ENCODE data around the gene TENM4. TPM values are rescaled to one million over a fixed set of nuclear protein-coding genes. Genes with fewer than 3 reads are reported as not detected.

Gene TENM4
- polyA plus RNA-seq, 3 donors: 0.31 to 1.7 TPM; not detected in 1

DNA sequence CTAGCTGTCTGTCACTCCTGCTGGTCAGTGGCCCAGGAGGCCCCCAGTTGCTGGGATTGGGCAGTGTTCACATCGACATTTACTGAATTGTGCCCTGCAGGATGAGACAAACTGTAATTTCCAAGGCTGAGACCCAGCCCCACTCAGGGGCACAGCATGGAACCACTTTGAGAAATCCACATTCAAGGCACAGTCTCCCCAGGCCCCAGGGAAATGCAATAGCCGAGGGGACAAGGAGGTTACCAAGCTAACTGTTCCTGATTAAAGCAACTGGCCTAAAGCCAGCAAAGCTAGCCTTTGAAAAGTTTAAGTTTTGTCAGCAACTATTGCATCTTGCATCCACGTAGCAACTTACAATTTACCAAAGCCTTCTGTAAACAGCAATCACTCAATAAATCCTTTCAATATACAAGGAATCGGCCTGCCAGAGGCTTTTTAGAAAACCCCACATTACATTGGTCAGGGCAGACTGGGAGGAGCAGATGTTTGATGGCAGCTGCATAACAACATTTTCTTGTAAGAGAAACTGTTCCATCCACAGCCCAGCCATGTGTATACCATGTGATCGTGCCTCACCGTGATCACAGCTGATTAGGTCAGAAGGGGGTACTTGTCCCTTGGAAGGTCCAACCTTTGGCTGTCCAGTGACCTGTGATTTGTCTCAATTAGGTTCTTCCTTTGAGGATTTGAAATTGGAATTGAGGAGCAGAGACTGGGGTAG lies 103.9 kb downstream of the TENM4 start:
- Histone ChIP-seq H4K20me1 (ENCODE audit: insufficient read depth, low read length) (no peaks in the 10 kb centered on the region), H3K79me2 (ENCODE audit: insufficient read depth, low read length) (no peaks in the 10 kb centered on the region), H3K9ac (ENCODE audit: insufficient read depth, low read length, poor library complexity, severe bottlenecking) (no peak overlapping the region), H2AFZ (ENCODE audit: insufficient read depth, low read depth, low read length, poor library complexity, severe bottlenecking) (no peak overlapping the region), H3K27me3 (ENCODE audit: control insufficient read depth in 2 of 2, insufficient read depth in 2 of 2, low read length in 2 of 2) (no peaks in the 10 kb centered on the region), H3K9me3 (replicated peaks in 1 of 2; ENCODE audit: control insufficient read depth in 1 of 2, insufficient read depth in 1 of 2, low read length in 2 of 2) (no peaks in the 10 kb centered on the region), H3K36me3 (replicated peaks in 1 of 2; ENCODE audit: control insufficient read depth in 1 of 2, insufficient read depth in 2 of 2, low read length in 2 of 2) (no peaks in the 10 kb centered on the region), H3K4me3 (replicated peaks in 1 of 3; ENCODE audit: low read depth in 2 of 3, low read length in 3 of 3) (no peak overlapping the region), H3K4me1 (ENCODE audit: control insufficient read depth in 1 of 2, insufficient read depth in 2 of 2, low read length in 2 of 2) (no peaks in the 10 kb centered on the region), H3K27ac (ENCODE audit: low read depth in 1 of 2, low read length in 2 of 2) (no peak overlapping the region), H3K4me2 (replicated peaks; ENCODE audit: extremely low read depth, low read length, poor library complexity, severe bottlenecking) (no peak overlapping the region)
- TF ChIP-seq, protein P1, sequence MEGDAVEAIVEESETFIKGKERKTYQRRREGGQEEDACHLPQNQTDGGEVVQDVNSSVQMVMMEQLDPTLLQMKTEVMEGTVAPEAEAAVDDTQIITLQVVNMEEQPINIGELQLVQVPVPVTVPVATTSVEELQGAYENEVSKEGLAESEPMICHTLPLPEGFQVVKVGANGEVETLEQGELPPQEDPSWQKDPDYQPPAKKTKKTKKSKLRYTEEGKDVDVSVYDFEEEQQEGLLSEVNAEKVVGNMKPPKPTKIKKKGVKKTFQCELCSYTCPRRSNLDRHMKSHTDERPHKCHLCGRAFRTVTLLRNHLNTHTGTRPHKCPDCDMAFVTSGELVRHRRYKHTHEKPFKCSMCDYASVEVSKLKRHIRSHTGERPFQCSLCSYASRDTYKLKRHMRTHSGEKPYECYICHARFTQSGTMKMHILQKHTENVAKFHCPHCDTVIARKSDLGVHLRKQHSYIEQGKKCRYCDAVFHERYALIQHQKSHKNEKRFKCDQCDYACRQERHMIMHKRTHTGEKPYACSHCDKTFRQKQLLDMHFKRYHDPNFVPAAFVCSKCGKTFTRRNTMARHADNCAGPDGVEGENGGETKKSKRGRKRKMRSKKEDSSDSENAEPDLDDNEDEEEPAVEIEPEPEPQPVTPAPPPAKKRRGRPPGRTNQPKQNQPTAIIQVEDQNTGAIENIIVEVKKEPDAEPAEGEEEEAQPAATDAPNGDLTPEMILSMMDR (IDR thresholded peaks at IDR 0.05): no peak
- peaks cover 3 to 7% (median 4%) of the 10 kb centered on the region in 3 donors for H3K27me3 Mint-ChIP-seq (ENCODE audit: low read depth in 3 of 3)
- 73% methylated on average over 5 of the region's 6 CpGs for WGBS (ENCODE audit: insufficient coverage)
- no peak overlapping the region for H3K27ac Mint-ChIP-seq
- H3K36me3 Mint-ChIP-seq: no peaks in the 10 kb centered on the region
- H3K4me1 Mint-ChIP-seq: no peaks in the 10 kb centered on the region
- intact Hi-C loops (cut with micrococcal nuclease): no loop called here
- peaks cover 0 to 5% (median 2%) of the 10 kb centered on the region in 7 donors for H3K9me3 Mint-ChIP-seq
- no peak overlapping the region for H3K4me3 Mint-ChIP-seq
- no peak for DNase-seq

DNA sequence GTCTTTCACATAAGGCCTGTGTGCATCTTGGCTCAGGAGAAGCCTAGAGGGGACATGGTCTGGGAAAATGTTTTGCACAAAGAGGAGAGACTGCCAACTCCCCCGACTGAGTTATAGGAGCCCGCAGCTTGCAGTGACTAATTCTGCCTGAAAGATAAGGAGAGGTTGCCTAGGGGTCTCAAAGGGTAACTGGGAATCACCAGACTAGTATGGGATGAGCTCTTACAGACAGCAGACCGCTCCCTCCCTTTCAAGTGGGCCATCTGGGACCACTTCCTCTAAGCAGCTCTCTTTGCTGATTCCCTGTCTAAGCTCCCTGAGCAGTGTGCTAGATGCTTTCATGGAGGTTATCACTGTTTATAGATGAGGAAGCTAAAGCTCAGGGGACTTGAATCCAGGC lies 105.1 kb downstream of the TENM4 start:
- TF ChIP-seq, protein P1 (IDR thresholded peaks at IDR 0.05): no peak
- peaks cover 0 to 7% of the 10 kb centered on the region in 2 donors for H3K27me3 ChIP-seq (ENCODE audit: control insufficient read depth in 2 of 2, insufficient read depth in 2 of 2, low read length in 2 of 2)
- Mint-ChIP-seq H3K27me3 (ENCODE audit: low read depth in 3 of 3) (peaks cover 3 to 5% (median 3%) of the 10 kb centered on the region in 3 donors), H3K4me1 (no peaks in the 10 kb centered on the region), H3K36me3 (no peaks in the 10 kb centered on the region), H3K9me3 (peaks cover 0 to 4% (median 2%) of the 10 kb centered on the region in 7 donors), H3K27ac (peak overlapping the region in 1 of 7 donors; percentile 25), H3K4me3 (no peak overlapping the region)
- no peak overlapping the region for H3K9ac ChIP-seq (ENCODE audit: insufficient read depth, low read length, poor library complexity, severe bottlenecking)
- no peaks in the 10 kb centered on the region for H3K36me3 ChIP-seq (replicated peaks in 1 of 2; ENCODE audit: control insufficient read depth in 1 of 2, insufficient read depth in 2 of 2, low read length in 2 of 2)
- H3K9me3 ChIP-seq (replicated peaks in 1 of 2; ENCODE audit: control insufficient read depth in 1 of 2, insufficient read depth in 1 of 2, low read length in 2 of 2): no peaks in the 10 kb centered on the region
- 63% methylated on average over 3 of the region's 3 CpGs for WGBS (ENCODE audit: insufficient coverage)
- no peaks in the 10 kb centered on the region for H4K20me1 ChIP-seq (ENCODE audit: insufficient read depth, low read length)
- H3K4me2 ChIP-seq (replicated peaks; ENCODE audit: extremely low read depth, low read length, poor library complexity, severe bottlenecking): no peak overlapping the region
- no peak overlapping the region for H3K27ac ChIP-seq (ENCODE audit: low read depth in 1 of 2, low read length in 2 of 2)
- H3K79me2 ChIP-seq (ENCODE audit: insufficient read depth, low read length): no peaks in the 10 kb centered on the region
- no peak overlapping the region for H3K4me3 ChIP-seq (replicated peaks in 1 of 3; ENCODE audit: low read depth in 2 of 3, low read length in 3 of 3)
- H2AFZ ChIP-seq (ENCODE audit: insufficient read depth, low read depth, low read length, poor library complexity, severe bottlenecking): no peak overlapping the region
- no peaks in the 10 kb centered on the region for H3K4me1 ChIP-seq (ENCODE audit: control insufficient read depth in 1 of 2, insufficient read depth in 2 of 2, low read length in 2 of 2)
- DNase-seq: no peak
- intact Hi-C loops (cut with micrococcal nuclease): no loop called here

Measured in CD14-positive monocyte (primary cell).